K562 (cell line): Measurements from ENCODE around the gene ADRB2. TPM values are rescaled to one million over a fixed set of nuclear protein-coding genes. Genes with fewer than 3 reads are reported as not detected.

ENCODE experiments used
- ATAC-seq: fragments of 200-7000 bp; cut with Tn5 transposase; 3 replicates; pipeline ENCODE4 v1.9.1; 2020; ENCODE audit warnings: moderate library complexity
- BruUV-seq: library from RNA; stranded (reverse); fragments of 400-500 nt; replicated peaks from 2 replicates; lab custom pipeline; 2021; lab: Mats Ljungman, UMichigan
- CTCF ChIA-PET: fragments of 300-600 bp; formaldehyde crosslinking; extraction: SDS; loops from one replicate; lab custom pipeline; 2021; ENCODE audit warnings: low intra/inter-chr PET ratio; lab: Yijun Ruan, JAX
- POLR2A ChIA-PET: fragments of 300-600, 350-650 bp; sonication (Branson Sonifier 250); formaldehyde crosslinking; extraction: SDS; loops from one replicate; lab custom pipeline; 2021; ENCODE audit warnings: antibody characterized with exemption, inconsistent platforms; lab: Yijun Ruan, JAX
- DNase-seq, 4 experiments: peaks; one replicate each; pipeline versions ENCODE4 v3.0.0 to v3.0.0-alpha.2; 2011 to 2018; ENCODE audit warnings: low spot score in 3 of 4, mixed read lengths in 3 of 4; ENCODE audit errors: extremely low read depth in 1 of 4
- FAIRE-seq: peaks from 2 replicates; lab custom pipeline; 2011; peaks lifted over from hg19 to GRCh38; lab: Jason Lieb, UNC
- H2AFZ ChIP-seq: 2 replicates; pipeline ENCODE4 v1.6.0; 2011; ENCODE audit warnings: low read depth, low read length, control low read depth, inconsistent platforms
- H3K27ac ChIP-seq: fragments of 200-600 bp; 3 replicates; pipeline ENCODE4 v1.8.0; 2011; ENCODE audit warnings: low read depth, mild to moderate bottlenecking, control low read depth, inconsistent platforms, low read length, moderate library complexity, mixed read lengths; ENCODE audit errors: extremely low read depth
- H3K27me3 ChIP-seq, 2 experiments: fragments of 300-600 bp in 1 of 2; 2 replicates in 1 of 2; 3 replicates in 1 of 2; pipeline versions ENCODE4 v1.6.0 to v1.8.0; 2011; ENCODE audit warnings: inconsistent platforms in 2 of 2, low read length in 2 of 2, mild to moderate bottlenecking in 1 of 2, mixed read lengths in 1 of 2, moderate library complexity in 1 of 2; ENCODE audit not compliant: control insufficient read depth in 2 of 2, insufficient read depth in 2 of 2
- H3K36me3 ChIP-seq: fragments of 300-600 bp; 3 replicates; pipeline ENCODE4 v1.8.0; 2011; ENCODE audit warnings: mild to moderate bottlenecking, low read length, inconsistent platforms; ENCODE audit not compliant: control insufficient read depth, insufficient read depth
- H3K4me1 ChIP-seq, 2 experiments: fragments of 200-600 bp in 1 of 2; replicated peaks in 1 of 2; 2 replicates in 1 of 2; 3 replicates in 1 of 2; pipeline versions ENCODE4 v1.5.1 to v1.8.0; 2011; ENCODE audit warnings: inconsistent platforms in 2 of 2, low read length in 2 of 2, mild to moderate bottlenecking in 1 of 2, mixed read lengths in 1 of 2, moderate library complexity in 1 of 2; ENCODE audit not compliant: control insufficient read depth in 2 of 2, insufficient read depth in 2 of 2
- H3K4me2 ChIP-seq: 2 replicates; pipeline ENCODE4 v1.6.1; 2011; ENCODE audit warnings: low read length, control low read depth, inconsistent platforms, mixed read lengths; ENCODE audit not compliant: insufficient read depth
- H3K4me3 ChIP-seq: fragments of 200-600 bp; sonication (generic), shearing (Covaris generic); 2 replicates; pipeline ENCODE4 v1.5.1; 2016; ENCODE audit warnings: control low read depth, inconsistent platforms
- H3K79me2 ChIP-seq: fragments of 200-600 bp; 3 replicates; pipeline ENCODE4 v1.8.0; 2011; ENCODE audit warnings: low read length, inconsistent platforms; ENCODE audit not compliant: control insufficient read depth, insufficient read depth
- H3K9ac ChIP-seq, 2 experiments: 2 replicates each; pipeline versions ENCODE4 v1.6.0 to v1.6.1; 2011; ENCODE audit warnings: low read depth in 2 of 2, low read length in 2 of 2, control low read depth in 1 of 2, inconsistent platforms in 1 of 2, mild to moderate bottlenecking in 1 of 2, mixed read lengths in 1 of 2; ENCODE audit not compliant: insufficient read depth in 1 of 2
- H3K9me1 ChIP-seq: one replicate; pipeline ENCODE4 v1.6.0; 2011; ENCODE audit warnings: inconsistent platforms, mild to moderate bottlenecking, low read length, moderate library complexity; ENCODE audit not compliant: control insufficient read depth, insufficient read depth
- H3K9me3 ChIP-seq: replicated peaks from 2 replicates; pipeline ENCODE4 v1.5.1; 2011; ENCODE audit warnings: low read depth, low read length, inconsistent platforms; ENCODE audit not compliant: control insufficient read depth, insufficient read depth
- H4K20me1 ChIP-seq: replicated peaks from 2 replicates; pipeline ENCODE4 v1.6.1; 2011; ENCODE audit warnings: low read length, inconsistent platforms, mixed read lengths; ENCODE audit not compliant: control insufficient read depth, insufficient read depth
- ELF4 ChIP-seq: fragments of 450-650 bp; formaldehyde crosslinking; IDR thresholded peaks from 2 replicates; pipeline ENCODE4 v1.4.0; 2022; ENCODE audit warnings: missing genetic modification characterization
- HNRNPK ChIP-seq: fragments of 200-400 bp; formaldehyde crosslinking; IDR thresholded peaks from one replicate; pipeline ENCODE4 v1.6.1; 2018; ENCODE audit warnings: mild to moderate bottlenecking, low read depth, low read length; ENCODE audit not compliant: poor library complexity, severe bottlenecking
- NFYB ChIP-seq: IDR thresholded peaks from 2 replicates; pipeline ENCODE4 v1.6.1; 2011; ENCODE audit warnings: mild to moderate bottlenecking, moderate library complexity; ENCODE audit not compliant: insufficient read length; ENCODE audit errors: extremely low read depth
- NONO ChIP-seq, 2 experiments: fragments of 200-400 bp in 1 of 2; fragments of 450-650 bp in 1 of 2; formaldehyde crosslinking in 1 of 2; IDR thresholded peaks; 2 replicates each; pipeline ENCODE4 v1.6.1; 2017; ENCODE audit warnings: low read depth in 2 of 2, mild to moderate bottlenecking in 2 of 2, moderate library complexity in 2 of 2, low read length in 1 of 2
- NUFIP1 ChIP-seq: fragments of 450-650 bp; IDR thresholded peaks from 2 replicates; pipeline ENCODE4 v1.6.1; 2018; ENCODE audit not compliant: partially characterized antibody
- RBM39 ChIP-seq: fragments of 200-400 bp; formaldehyde crosslinking; optimal IDR thresholded peaks from 2 replicates; pipeline ENCODE3; 2018; ENCODE audit warnings: low read depth, low read length
- RUNX1 ChIP-seq: sonication (generic); IDR thresholded peaks from 2 replicates; pipeline ENCODE4 v1.6.1; 2016; ENCODE audit warnings: antibody characterized with exemption, low read depth
- SMARCA4 ChIP-seq: fragments of 450-650 bp; IDR thresholded peaks from 2 replicates; pipeline ENCODE4 v1.6.1; 2016
- SMARCA5 ChIP-seq: fragments of 450-650 bp; IDR thresholded peaks from 2 replicates; pipeline ENCODE4 v1.6.1; 2016
- SP2 ChIP-seq: IDR thresholded peaks from 2 replicates; pipeline ENCODE4 v1.6.1; 2011; ENCODE audit warnings: mild to moderate bottlenecking, low read depth, low read length, moderate library complexity; ENCODE audit not compliant: poor library complexity, severe bottlenecking; ENCODE audit errors: extremely low read depth
- ZNF140 ChIP-seq: fragments of 250-450 bp; sonication (Bioruptor Pico); IDR thresholded peaks from 2 replicates; pipeline ENCODE4 v1.8.0; 2021; ENCODE audit warnings: moderate library complexity, mild to moderate bottlenecking, inconsistent platforms
- ZNF197 ChIP-seq: fragments of 200-800 bp; sonication (Bioruptor generic); IDR thresholded peaks from 2 replicates; pipeline ENCODE4 v1.6.1; 2016; ENCODE audit warnings: low read depth, missing genetic modification characterization, missing compliant biosample characterization
- ZNF668 ChIP-seq: fragments of 250-450 bp; sonication (Bioruptor Pico); IDR thresholded peaks from 2 replicates; pipeline ENCODE4 v1.8.0; 2022; ENCODE audit warnings: mild to moderate bottlenecking, inconsistent platforms
- ZNF695 ChIP-seq: fragments of 450-650 bp; formaldehyde crosslinking; IDR thresholded peaks from 2 replicates; pipeline ENCODE4 v1.4.0; 2020; ENCODE audit warnings: mild to moderate bottlenecking, moderate library complexity
- WGBS: fragments of 100-300 bp; shearing (Covaris generic); methylation state at CpG from one replicate; pipeline ENCODE4 v1.1.6; 2016; ENCODE audit warnings: low coverage, mixed read lengths; ENCODE audit not compliant: insufficient coverage; ENCODE audit errors: missing lambda C conversion rate; 5-methylcytosine and 5-hydroxymethylcytosine counted together
- in situ Hi-C: fragments of 300-500 bp; cut with MboI; formaldehyde crosslinking; loops from 4 replicates; pipeline ENCODE4 v1.15.0; 2018; ENCODE audit warnings: inconsistent platforms, mixed read lengths
- intact Hi-C: fragments of 100-400 bp; cut with micrococcal nuclease; formaldehyde crosslinking; loops from 2 replicates; pipeline ENCODE4 v1.14.2; 2022
- polyA plus RNA-seq, 8 experiments: library from polyadenylated mRNA; depleted of rRNA in 4 of 8; stranded (reverse) in 5 of 8; unstranded in 3 of 8; fragments of >200 nt; fragmentation: Nextera tagmentation in 2 of 8; fragmentation: Illumina TruSeq in 1 of 8; extraction: Ambion mirVana in 2 of 8; extraction: Trizol in 1 of 8; gene quantifications; 2 replicates each; pipeline versions ENCODE4 v1.2.1 to v1.2.3, GENCODE V29; 2011 to 2014; ENCODE audit warnings: inconsistent platforms in 1 of 8, missing spikeins in 1 of 8
- total RNA-seq, 7 experiments: library from RNA; depleted of rRNA in 6 of 7; stranded (reverse); fragments of >200 nt in 6 of 7; fragmentation: Illumina TruSeq in 2 of 7; extraction: Trizol in 2 of 7; gene quantifications; 2 replicates each; pipeline versions ENCODE4 v1.2.1 to v1.2.3, GENCODE V29; 2011 to 2021; ENCODE audit warnings: low replicate concordance in 1 of 7
- TF ChIP-seq, protein P1 (sequence below): fragments of 200-400 bp; formaldehyde crosslinking; IDR thresholded peaks from 2 replicates; pipeline ENCODE4 v1.6.1; 2017; ENCODE audit warnings: mild to moderate bottlenecking, low read depth, low read length, moderate library complexity
- TF ChIP-seq, protein P2 (sequence below): fragments of 200-800 bp; sonication (Bioruptor generic); IDR thresholded peaks from 2 replicates; pipeline ENCODE4 v1.6.1; 2016; ENCODE audit warnings: missing genetic modification characterization, missing compliant biosample characterization
- TF ChIP-seq, protein P3 (sequence below): fragments of 250-450 bp; sonication (Bioruptor Pico); IDR thresholded peaks from 2 replicates; pipeline ENCODE4 v1.8.0; 2021; ENCODE audit warnings: moderate library complexity, mild to moderate bottlenecking, inconsistent platforms

Gene ADRB2
- total and polyA plus RNA-seq, 9 of the 15 experiments (the other 6 are each of a cell fraction or from before 2014, with no cell fraction given): 0.01 to 0.18 (median 0.04) TPM; not detected in 2

DNA sequence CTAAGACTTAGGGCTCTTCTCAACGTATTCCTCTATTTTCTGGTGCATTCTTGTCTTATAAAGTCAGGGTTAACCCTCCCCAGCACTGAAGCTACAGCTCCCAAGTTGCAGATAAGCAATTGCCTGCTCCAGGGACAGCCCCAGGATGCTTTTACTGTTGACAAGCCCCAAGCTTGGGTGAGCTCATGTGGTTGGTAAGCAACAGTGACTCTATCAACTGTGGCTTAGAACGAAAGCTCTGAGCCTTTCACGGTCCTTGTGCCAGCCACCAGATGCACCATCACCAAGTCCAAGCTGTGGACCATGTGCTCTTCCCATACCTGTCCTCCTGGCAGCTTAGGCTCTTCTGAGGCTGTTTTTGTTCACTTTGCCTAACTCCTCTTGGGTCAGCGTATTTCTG, 13.5 kb downstream of the ADRB2 start:
- BruUV-seq: no TSS peak
- Histone ChIP-seq H3K4me1 (no peaks in the 10 kb centered on the region), H2AFZ (no peak overlapping the region), H3K79me2 (no peaks in the 10 kb centered on the region), H3K9me1 (no peaks in the 10 kb centered on the region), H3K4me3 (no peak overlapping the region), H3K9me3 (no peaks in the 10 kb centered on the region; the same call in 1 of the 2 replicates), H3K27ac (no peak overlapping the region), H3K4me2 (no peak overlapping the region), H4K20me1 (no peaks in the 10 kb centered on the region), H3K36me3 (no peaks in the 10 kb centered on the region), H3K27me3 (peaks cover 11 to 31% of the 10 kb centered on the region in 2 experiments; a peak in 4 of 5 replicates), H3K9ac (no peak overlapping the region)
- WGBS: 2% methylated on average over 4 of the region's 4 CpGs
- in situ Hi-C loops: no loop called here
- intact Hi-C loops: loop anchor here (10.0 kb wide), 1 partner anchor 155 kb away; no protein-coding TSS in a partner anchor
- FAIRE-seq (no peak), ATAC-seq (no peak), DNase-seq (no peak)
- ChIA-PET CTCF (no interaction called here), POLR2A (no interaction called here)
- TF ChIP-seq ZNF140 (no peak), NONO (IDR thresholded peaks at IDR 0.05; ENCODE audit: low read depth in 2 of 2, low read length in 1 of 2) (no peak), RUNX1 (no peak), NUFIP1 (no peak), ZNF197 (CRISPR knock-in tag) (no peak), SMARCA5 (no peak), RBM39 (no peak), HNRNPK (no peak), NFYB (no peak), ELF4 (CRISPR knock-in tag) (no peak), ZNF668 (CRISPR knock-in tag) (no peak), ZNF695 (no peak), SP2 (no peak), SMARCA4 (no peak)
- TF ChIP-seq, protein P1, sequence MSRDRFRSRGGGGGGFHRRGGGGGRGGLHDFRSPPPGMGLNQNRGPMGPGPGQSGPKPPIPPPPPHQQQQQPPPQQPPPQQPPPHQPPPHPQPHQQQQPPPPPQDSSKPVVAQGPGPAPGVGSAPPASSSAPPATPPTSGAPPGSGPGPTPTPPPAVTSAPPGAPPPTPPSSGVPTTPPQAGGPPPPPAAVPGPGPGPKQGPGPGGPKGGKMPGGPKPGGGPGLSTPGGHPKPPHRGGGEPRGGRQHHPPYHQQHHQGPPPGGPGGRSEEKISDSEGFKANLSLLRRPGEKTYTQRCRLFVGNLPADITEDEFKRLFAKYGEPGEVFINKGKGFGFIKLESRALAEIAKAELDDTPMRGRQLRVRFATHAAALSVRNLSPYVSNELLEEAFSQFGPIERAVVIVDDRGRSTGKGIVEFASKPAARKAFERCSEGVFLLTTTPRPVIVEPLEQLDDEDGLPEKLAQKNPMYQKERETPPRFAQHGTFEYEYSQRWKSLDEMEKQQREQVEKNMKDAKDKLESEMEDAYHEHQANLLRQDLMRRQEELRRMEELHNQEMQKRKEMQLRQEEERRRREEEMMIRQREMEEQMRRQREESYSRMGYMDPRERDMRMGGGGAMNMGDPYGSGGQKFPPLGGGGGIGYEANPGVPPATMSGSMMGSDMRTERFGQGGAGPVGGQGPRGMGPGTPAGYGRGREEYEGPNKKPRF: no peak
- TF ChIP-seq, protein P2, sequence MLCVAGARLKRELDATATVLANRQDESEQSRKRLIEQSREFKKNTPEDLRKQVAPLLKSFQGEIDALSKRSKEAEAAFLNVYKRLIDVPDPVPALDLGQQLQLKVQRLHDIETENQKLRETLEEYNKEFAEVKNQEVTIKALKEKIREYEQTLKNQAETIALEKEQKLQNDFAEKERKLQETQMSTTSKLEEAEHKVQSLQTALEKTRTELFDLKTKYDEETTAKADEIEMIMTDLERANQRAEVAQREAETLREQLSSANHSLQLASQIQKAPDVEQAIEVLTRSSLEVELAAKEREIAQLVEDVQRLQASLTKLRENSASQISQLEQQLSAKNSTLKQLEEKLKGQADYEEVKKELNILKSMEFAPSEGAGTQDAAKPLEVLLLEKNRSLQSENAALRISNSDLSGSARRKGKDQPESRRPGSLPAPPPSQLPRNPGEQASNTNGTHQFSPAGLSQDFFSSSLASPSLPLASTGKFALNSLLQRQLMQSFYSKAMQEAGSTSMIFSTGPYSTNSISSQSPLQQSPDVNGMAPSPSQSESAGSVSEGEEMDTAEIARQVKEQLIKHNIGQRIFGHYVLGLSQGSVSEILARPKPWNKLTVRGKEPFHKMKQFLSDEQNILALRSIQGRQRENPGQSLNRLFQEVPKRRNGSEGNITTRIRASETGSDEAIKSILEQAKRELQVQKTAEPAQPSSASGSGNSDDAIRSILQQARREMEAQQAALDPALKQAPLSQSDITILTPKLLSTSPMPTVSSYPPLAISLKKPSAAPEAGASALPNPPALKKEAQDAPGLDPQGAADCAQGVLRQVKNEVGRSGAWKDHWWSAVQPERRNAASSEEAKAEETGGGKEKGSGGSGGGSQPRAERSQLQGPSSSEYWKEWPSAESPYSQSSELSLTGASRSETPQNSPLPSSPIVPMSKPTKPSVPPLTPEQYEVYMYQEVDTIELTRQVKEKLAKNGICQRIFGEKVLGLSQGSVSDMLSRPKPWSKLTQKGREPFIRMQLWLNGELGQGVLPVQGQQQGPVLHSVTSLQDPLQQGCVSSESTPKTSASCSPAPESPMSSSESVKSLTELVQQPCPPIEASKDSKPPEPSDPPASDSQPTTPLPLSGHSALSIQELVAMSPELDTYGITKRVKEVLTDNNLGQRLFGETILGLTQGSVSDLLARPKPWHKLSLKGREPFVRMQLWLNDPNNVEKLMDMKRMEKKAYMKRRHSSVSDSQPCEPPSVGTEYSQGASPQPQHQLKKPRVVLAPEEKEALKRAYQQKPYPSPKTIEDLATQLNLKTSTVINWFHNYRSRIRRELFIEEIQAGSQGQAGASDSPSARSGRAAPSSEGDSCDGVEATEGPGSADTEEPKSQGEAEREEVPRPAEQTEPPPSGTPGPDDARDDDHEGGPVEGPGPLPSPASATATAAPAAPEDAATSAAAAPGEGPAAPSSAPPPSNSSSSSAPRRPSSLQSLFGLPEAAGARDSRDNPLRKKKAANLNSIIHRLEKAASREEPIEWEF (CRISPR knock-in tag): no peak
- TF ChIP-seq, protein P3, sequence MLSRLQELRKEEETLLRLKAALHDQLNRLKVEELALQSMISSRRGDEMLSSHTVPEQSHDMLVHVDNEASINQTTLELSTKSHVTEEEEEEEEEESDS (CRISPR knock-in tag): no peak
